BJ (cell line): ENCODE data around the gene HOXA1. TPM values are rescaled to one million over a fixed set of nuclear protein-coding genes. Genes with fewer than 3 reads are reported as not detected.

Experiments
- CTCF ChIA-PET: fragments of 350-600 bp; formaldehyde crosslinking; extraction: SDS; loops from one replicate; lab custom pipeline; 2021; ENCODE audit warnings: antibody characterized with exemption, inconsistent platforms; lab: Yijun Ruan, JAX
- POLR2A ChIA-PET: fragments of 300-600 bp; sonication (Branson Sonifier 250); formaldehyde crosslinking; extraction: SDS; loops from one replicate; lab custom pipeline; 2021; ENCODE audit warnings: antibody characterized with exemption; lab: Charles Lee
- DNase-seq: peaks from one replicate; pipeline ENCODE4 v3.0.0-alpha.2; 2011; ENCODE audit warnings: low read depth
- H3K27me3 ChIP-seq: 2 replicates; pipeline ENCODE4 v1.6.0; 2011; ENCODE audit warnings: low read length; ENCODE audit not compliant: control insufficient read depth, insufficient read depth
- H3K36me3 ChIP-seq: 2 replicates; pipeline ENCODE4 v1.5.1; 2011; ENCODE audit warnings: low read length; ENCODE audit not compliant: control insufficient read depth, insufficient read depth
- H3K4me3 ChIP-seq: 2 replicates; pipeline ENCODE4 v1.5.1; 2011; ENCODE audit warnings: low read depth, mild to moderate bottlenecking, control low read depth, low read length
- polyA plus RNA-seq: library from polyadenylated mRNA; depleted of rRNA; stranded (reverse); fragments of >200 nt; gene quantifications from 2 replicates; pipeline ENCODE4 v1.2.3, GENCODE V29; 2011
- TF ChIP-seq, protein P1 (sequence below): IDR thresholded peaks from 2 replicates; pipeline ENCODE4 v1.5.1; 2011; ENCODE audit warnings: low read depth, mild to moderate bottlenecking, control low read depth, inconsistent platforms, low read length, moderate library complexity; ENCODE audit not compliant: insufficient read depth

HOXA1 gene
- polyA plus RNA-seq, 1 experiment, result 0.91 TPM

DNA sequence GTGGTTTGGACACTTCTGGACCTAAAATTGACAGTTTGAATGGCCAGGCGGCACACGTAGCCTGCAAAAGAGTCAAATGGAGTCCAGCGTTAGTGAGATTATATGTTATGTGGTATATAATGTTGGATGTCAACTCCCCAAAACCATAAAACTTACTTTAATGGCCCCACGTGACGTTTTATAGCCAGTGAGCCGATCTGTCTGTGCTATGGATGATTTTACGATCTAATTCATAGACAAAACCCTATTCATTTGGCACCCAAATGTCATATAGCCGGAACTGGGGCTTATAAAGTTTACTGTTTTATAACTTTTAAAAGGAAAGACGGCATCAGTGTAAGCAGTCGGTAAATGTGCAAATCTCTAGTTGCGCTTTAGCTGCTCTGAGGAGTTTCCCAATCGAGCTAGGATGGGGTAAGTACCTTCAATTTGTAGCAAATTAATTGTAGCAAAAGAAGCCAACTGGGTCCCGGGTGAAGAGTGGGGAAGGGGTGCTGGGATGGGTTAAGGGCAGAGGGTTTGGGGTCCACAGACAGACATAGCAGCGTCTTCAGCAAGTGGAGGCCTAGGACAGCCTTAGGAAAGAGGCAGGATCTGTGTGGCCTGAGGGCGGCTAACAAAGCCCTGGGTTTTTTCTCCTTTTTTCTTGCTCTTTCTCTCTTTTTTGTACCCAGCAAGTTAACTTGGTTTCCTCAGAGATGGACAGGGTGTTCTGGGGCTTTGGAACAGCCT lies 44.5 kb upstream of the HOXA1 start:
- H3K36me3 ChIP-seq, result no peaks in the 10 kb centered on the region
- ChIA-PET CTCF (interaction anchor here (1.0 to 5.9 kb wide), 5 partner anchors 9 to 286 kb away, joined by 3 to 59 read pairs (median 7); partner anchors contain the start of gene HOXA4), POLR2A (no interaction called here)
- DNase-seq, result no peak
- no peak overlapping the region for H3K4me3 ChIP-seq
- TF ChIP-seq, protein P1, sequence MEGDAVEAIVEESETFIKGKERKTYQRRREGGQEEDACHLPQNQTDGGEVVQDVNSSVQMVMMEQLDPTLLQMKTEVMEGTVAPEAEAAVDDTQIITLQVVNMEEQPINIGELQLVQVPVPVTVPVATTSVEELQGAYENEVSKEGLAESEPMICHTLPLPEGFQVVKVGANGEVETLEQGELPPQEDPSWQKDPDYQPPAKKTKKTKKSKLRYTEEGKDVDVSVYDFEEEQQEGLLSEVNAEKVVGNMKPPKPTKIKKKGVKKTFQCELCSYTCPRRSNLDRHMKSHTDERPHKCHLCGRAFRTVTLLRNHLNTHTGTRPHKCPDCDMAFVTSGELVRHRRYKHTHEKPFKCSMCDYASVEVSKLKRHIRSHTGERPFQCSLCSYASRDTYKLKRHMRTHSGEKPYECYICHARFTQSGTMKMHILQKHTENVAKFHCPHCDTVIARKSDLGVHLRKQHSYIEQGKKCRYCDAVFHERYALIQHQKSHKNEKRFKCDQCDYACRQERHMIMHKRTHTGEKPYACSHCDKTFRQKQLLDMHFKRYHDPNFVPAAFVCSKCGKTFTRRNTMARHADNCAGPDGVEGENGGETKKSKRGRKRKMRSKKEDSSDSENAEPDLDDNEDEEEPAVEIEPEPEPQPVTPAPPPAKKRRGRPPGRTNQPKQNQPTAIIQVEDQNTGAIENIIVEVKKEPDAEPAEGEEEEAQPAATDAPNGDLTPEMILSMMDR, result no peak
- H3K27me3 ChIP-seq, result no peaks in the 10 kb centered on the region

- no peaks in the 10 kb centered on the region for H3K27me3 ChIP-seq
- no peak overlapping the region for H3K4me3 ChIP-seq
- H3K36me3 ChIP-seq, result no peaks in the 10 kb centered on the region
- TF ChIP-seq, protein P1, result no peak
- ChIA-PET CTCF (interaction anchor here (1.0 to 5.9 kb wide), 3 partner anchors 8 to 285 kb away, joined by 3 to 59 read pairs (median 7); partner anchors contain the start of gene HOXA4), POLR2A (no interaction called here)
- no peak for DNase-seq
These were observed 43.7 kb upstream of the HOXA1 start for GRCh38 chr7:27139334-27140125.

- POLR2A ChIA-PET, result no interaction called here
- no peaks in the 10 kb centered on the region for H3K27me3 ChIP-seq
- H3K4me3 ChIP-seq, result no peak overlapping the region
- TF ChIP-seq, protein P1, result no peak
- CTCF ChIA-PET, result no interaction called here
- no peak for DNase-seq
- H3K36me3 ChIP-seq, result no peaks in the 10 kb centered on the region
These were observed 43.2 kb upstream of the HOXA1 start for GRCh38 chr7:27138985-27139333.

- ChIA-PET CTCF (interaction anchor here (1.1 kb wide), 1 partner anchor 295 kb away, joined by 3 read pairs; no protein-coding TSS in a partner anchor), POLR2A (no interaction called here)
- TF ChIP-seq, protein P1, result no peak
- Histone ChIP-seq H3K36me3 (no peaks in the 10 kb centered on the region), H3K4me3 (no peak overlapping the region), H3K27me3 (no peaks in the 10 kb centered on the region)
- DNase-seq, result no peak
These were observed 42.7 kb upstream of the HOXA1 start for GRCh38 chr7:27138472-27138871.
